Liver (tissue), 9 donors: ENCODE measurements around the gene TTC7B. TPM values are rescaled to one million over a fixed set of nuclear protein-coding genes. Genes with fewer than 3 reads are reported as not detected.

Experiments used
- DNase-seq: peaks from one replicate; pipeline ENCODE4 v3.0.0-alpha.2; 2017; ENCODE audit warnings: low spot score
- H3K27ac ChIP-seq, 2 donors: one replicate each; pipeline ENCODE4 v1.7.0; 2013; ENCODE audit warnings: inconsistent platforms in 2 of 2, low read length in 2 of 2, control low read depth in 1 of 2, low read depth in 1 of 2, mild to moderate bottlenecking in 1 of 2
- H3K27me3 ChIP-seq, 4 donors: one replicate each; pipeline versions ENCODE4 v1.6.1 to v1.7.0; 2013; ENCODE audit warnings: low read length in 3 of 4, inconsistent platforms in 1 of 4, mild to moderate bottlenecking in 1 of 4, moderate library complexity in 1 of 4; ENCODE audit not compliant: control insufficient read depth in 4 of 4, insufficient read depth in 4 of 4
- H3K36me3 ChIP-seq, 4 donors: one replicate each; pipeline versions ENCODE4 v1.6.1 to v1.7.0; 2013; ENCODE audit warnings: low read length in 3 of 4, mild to moderate bottlenecking in 3 of 4, low read depth in 1 of 4, moderate library complexity in 1 of 4; ENCODE audit not compliant: control insufficient read depth in 4 of 4, insufficient read depth in 3 of 4
- H3K4me1 ChIP-seq, 4 donors: one replicate each; pipeline versions ENCODE4 v1.6.1 to v1.7.0; 2013; ENCODE audit warnings: low read length in 3 of 4, mild to moderate bottlenecking in 3 of 4, moderate library complexity in 1 of 4; ENCODE audit not compliant: control insufficient read depth in 4 of 4, insufficient read depth in 4 of 4
- H3K4me3 ChIP-seq, 3 donors: one replicate each; pipeline versions ENCODE4 v1.6.1 to v1.7.0; 2013; ENCODE audit warnings: low read length in 3 of 3, control low read depth in 1 of 3, low read depth in 1 of 3, mild to moderate bottlenecking in 1 of 3
- H3K9ac ChIP-seq, 2 donors: one replicate each; pipeline ENCODE4 v1.7.0; 2013; ENCODE audit warnings: low read length in 2 of 2, mild to moderate bottlenecking in 2 of 2, moderate library complexity in 2 of 2, control low read depth in 1 of 2, low read depth in 1 of 2
- H3K9me3 ChIP-seq, 4 donors: one replicate each; pipeline versions ENCODE4 v1.6.1 to v1.7.0; 2013; ENCODE audit warnings: low read length in 3 of 4; ENCODE audit not compliant: control insufficient read depth in 4 of 4
- ATF3 ChIP-seq: IDR thresholded peaks from 2 replicates; pipeline ENCODE4 v1.6.1; 2016; ENCODE audit warnings: antibody characterized with exemption
- CTCF ChIP-seq: fragments of 150-350 bp; IDR thresholded peaks from 2 replicates; pipeline ENCODE4 v1.5.1; 2017; ENCODE audit warnings: improper control_type of control experiment, low read depth, low read length; ENCODE audit not compliant: missing input control
- EGR1 ChIP-seq, 2 donors: IDR thresholded peaks; 2 replicates each; pipeline ENCODE4 v1.6.1; 2016 to 2018; ENCODE audit warnings: antibody characterized with exemption in 2 of 2, low read depth in 2 of 2
- FOXA1 ChIP-seq: IDR thresholded peaks from 2 replicates; pipeline ENCODE4 v1.6.1; 2016; ENCODE audit warnings: antibody characterized with exemption
- FOXA2 ChIP-seq: IDR thresholded peaks from 2 replicates; pipeline ENCODE4 v1.6.1; 2016; ENCODE audit warnings: antibody characterized with exemption
- GABPA ChIP-seq, 2 donors: IDR thresholded peaks in 1 of 2; conservative IDR thresholded peaks in 1 of 2; 2 replicates each; pipeline ENCODE4 v1.6.1; 2016; ENCODE audit warnings: antibody characterized with exemption in 2 of 2, mild to moderate bottlenecking in 1 of 2, moderate library complexity in 1 of 2
- HNF4A ChIP-seq, 2 donors: conservative IDR thresholded peaks; 2 replicates each; pipeline ENCODE4 v1.6.1; 2016; ENCODE audit warnings: antibody characterized with exemption in 2 of 2, mild to moderate bottlenecking in 2 of 2
- HNF4G ChIP-seq: IDR thresholded peaks from 2 replicates; pipeline ENCODE4 v1.6.1; 2016; ENCODE audit warnings: antibody characterized with exemption
- MAX ChIP-seq: IDR thresholded peaks from 2 replicates; pipeline ENCODE4 v1.6.1; 2016; ENCODE audit warnings: antibody characterized with exemption
- NR2F2 ChIP-seq: IDR thresholded peaks from 2 replicates; pipeline ENCODE4 v1.6.1; 2016; ENCODE audit warnings: antibody characterized with exemption
- RAD21 ChIP-seq, 2 donors: IDR thresholded peaks; 2 replicates each; pipeline ENCODE4 v1.6.1; 2016; ENCODE audit warnings: antibody characterized with exemption in 2 of 2, mild to moderate bottlenecking in 2 of 2
- REST ChIP-seq: IDR thresholded peaks from 2 replicates; pipeline ENCODE4 v1.6.1; 2016; ENCODE audit warnings: antibody characterized with exemption, mild to moderate bottlenecking
- RXRA ChIP-seq, 2 donors: IDR thresholded peaks; 2 replicates each; pipeline ENCODE4 v1.6.1; 2017 to 2018; ENCODE audit warnings: antibody characterized with exemption in 2 of 2, mild to moderate bottlenecking in 1 of 2
- SP1 ChIP-seq: IDR thresholded peaks from 2 replicates; pipeline ENCODE4 v1.6.1; 2018; ENCODE audit warnings: antibody characterized with exemption, mild to moderate bottlenecking
- TAF1 ChIP-seq: conservative IDR thresholded peaks from 2 replicates; pipeline ENCODE4 v1.6.1; 2016; ENCODE audit warnings: antibody characterized with exemption, mild to moderate bottlenecking
- YY1 ChIP-seq: IDR thresholded peaks from 2 replicates; pipeline ENCODE4 v1.6.1; 2016; ENCODE audit warnings: antibody characterized with exemption, mild to moderate bottlenecking
- ZBTB33 ChIP-seq: IDR thresholded peaks from 2 replicates; pipeline ENCODE4 v1.6.1; 2016; ENCODE audit warnings: antibody characterized with exemption
- WGBS: extraction: QIAGEN DNeasy Blood & Tissue Kit; methylation state at CpG from one replicate; pipeline ENCODE4 v1.1.7; 2013; 5-methylcytosine and 5-hydroxymethylcytosine counted together
- polyA plus RNA-seq, 2 donors: library from polyadenylated mRNA; stranded (reverse) in 1 of 2; unstranded in 1 of 2; fragments of 200-250 nt in 1 of 2; fragments of >200 nt in 1 of 2; fragmentation: Nextera tagmentation in 1 of 2; extraction: Ambion mirVana in 1 of 2; gene quantifications; one replicate each; pipeline versions ENCODE4 v1.2.1 to v1.2.3, GENCODE V29; 2013 to 2015
- total RNA-seq, 2 donors: library from RNA; depleted of rRNA; stranded (reverse); fragments of >200 nt; gene quantifications; one replicate each; pipeline ENCODE4 v1.2.3, GENCODE V29; 2014
- donor health status: healthy.
- donor health status: healthy.
- donor health status: healthy.
- donor health status: healthy.
- donor health status: healthy.

TTC7B gene
- total and polyA plus RNA-seq, 4 donors: 9.1 to 31.0 (median 12.5) TPM

- DNase-seq: no peak
- 95% methylated on average over 21 of the region's 21 CpGs for WGBS
- Histone ChIP-seq H3K27me3 (no peaks in the 10 kb centered on the region), H3K4me1 (no peaks in the 10 kb centered on the region), H3K9ac (no peak overlapping the region), H3K9me3 (no peaks in the 10 kb centered on the region), H3K36me3 (peaks cover 2 to 18% (median 9%) of the 10 kb centered on the region in 4 donors), H3K27ac (no peak overlapping the region), H3K4me3 (no peak overlapping the region)
- TF ChIP-seq HNF4A (conservative IDR thresholded peaks at IDR 0.05): no peak
- no peak for TF ChIP-seq RXRA (IDR thresholded peaks at IDR 0.05)
- no peak for TF ChIP-seq TAF1
- no peak for TF ChIP-seq NR2F2
- no peak for TF ChIP-seq MAX
- TF ChIP-seq HNF4G: no peak
- no peak for TF ChIP-seq ATF3
- TF ChIP-seq FOXA1: no peak
- no peak for TF ChIP-seq REST
- no peak for TF ChIP-seq RAD21 (IDR thresholded peaks at IDR 0.05)
- no peak for TF ChIP-seq EGR1 (IDR thresholded peaks at IDR 0.05; ENCODE audit: low read depth in 2 of 2)
- TF ChIP-seq GABPA (IDR thresholded peaks at IDR 0.05 in 1 of 2, conservative IDR thresholded peaks at IDR 0.05 in 1 of 2): no peak
- TF ChIP-seq ZBTB33: no peak
- TF ChIP-seq CTCF: no peak
- TF ChIP-seq FOXA2: no peak
- TF ChIP-seq YY1: no peak
- no peak for TF ChIP-seq SP1
Observed at GRCh38 chr14:90576981-90577660, 239.1 kb downstream of the TTC7B start.
